GM12891 (cell line): Measurements from ENCODE around the gene MNT.

Experiments used
- DNase-seq: peaks from one replicate; pipeline ENCODE4 v3.0.0; 2011; ENCODE audit warnings: low spot score; ENCODE audit not compliant: insufficient read length
- FAIRE-seq: peaks from 2 replicates; lab custom pipeline; 2011; peaks lifted over from hg19 to GRCh38; lab: Jason Lieb, UNC
- PAX5 ChIP-seq: IDR thresholded peaks from 2 replicates; pipeline ENCODE4 v1.6.1; 2011; ENCODE audit warnings: low read length, moderate library complexity, mild to moderate bottlenecking; ENCODE audit not compliant: insufficient read depth, severe bottlenecking
- POLR2A ChIP-seq: IDR thresholded peaks from 2 replicates; pipeline ENCODE4 v1.6.1; 2011; ENCODE audit warnings: low read depth, low read length, control low read depth
- POLR2AphosphoS5 ChIP-seq: IDR thresholded peaks from 2 replicates; pipeline ENCODE4 v1.6.1; 2011; ENCODE audit warnings: low read depth, low read length, control low read depth
- POU2F2 ChIP-seq: IDR thresholded peaks from 2 replicates; pipeline ENCODE4 v1.6.1; 2011; ENCODE audit warnings: low read depth, mild to moderate bottlenecking, control low read depth, low read length, moderate library complexity
- SPI1 ChIP-seq: IDR thresholded peaks from 2 replicates; pipeline ENCODE4 v1.6.1; 2011; ENCODE audit warnings: low read depth, low read length, control low read depth
- TAF1 ChIP-seq: IDR thresholded peaks from 2 replicates; pipeline ENCODE4 v1.6.1; 2011; ENCODE audit warnings: low read depth, low read length, control low read depth

Gene MNT

GRCh38 chr17:2357931-2358434, 42.9 kb downstream of the MNT start:
- FAIRE-seq (no peak), DNase-seq (no peak)
- TF ChIP-seq POLR2A: no peak
- no peak for TF ChIP-seq PAX5
- TF ChIP-seq TAF1: no peak
- no peak for TF ChIP-seq POU2F2

- DNase-seq (no peak), FAIRE-seq (no peak)
- TF ChIP-seq POU2F2 (no peak), SPI1 (no peak), TAF1 (no peak), POLR2AphosphoS5 (no peak), PAX5 (no peak), POLR2A (no peak)
Observed at GRCh38 chr17:2357237-2357636, 43.6 kb downstream of the MNT start.

DNA sequence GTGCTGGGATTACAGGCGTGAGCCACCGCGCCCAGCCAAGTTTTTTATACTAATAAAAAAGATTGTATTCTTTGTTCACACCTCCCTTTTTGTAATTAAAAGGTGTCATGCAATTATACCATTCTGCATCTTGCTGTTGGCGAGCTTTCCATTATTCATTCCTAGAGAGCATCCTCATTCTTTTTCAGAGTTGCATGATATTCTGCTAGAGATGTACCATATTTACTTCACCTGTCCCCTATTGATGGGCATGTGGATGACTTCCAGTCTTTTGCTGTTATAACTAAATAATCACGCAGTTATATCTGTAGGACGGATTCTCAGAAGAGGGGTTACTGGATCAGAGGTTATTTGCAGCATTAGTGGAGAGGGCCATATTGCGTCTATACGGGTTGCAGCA, 46.5 kb downstream of the MNT start:
- DNase-seq (no peak), FAIRE-seq (no peak)
- TF ChIP-seq POU2F2: no peak
- TF ChIP-seq POLR2A: no peak
- TF ChIP-seq POLR2AphosphoS5: no peak
- TF ChIP-seq TAF1: no peak

- no peak for TF ChIP-seq PAX5
- no peak for TF ChIP-seq TAF1
- no peak for TF ChIP-seq POLR2AphosphoS5
- TF ChIP-seq SPI1: no peak
- no peak for TF ChIP-seq POU2F2
- FAIRE-seq (no peak), DNase-seq (no peak)
Observed at GRCh38 chr17:2351269-2351668, 49.6 kb downstream of the MNT start.

- TF ChIP-seq PAX5: no peak
- TF ChIP-seq POU2F2: no peak
- TF ChIP-seq SPI1: no peak
- no peak for TF ChIP-seq POLR2AphosphoS5
- TF ChIP-seq TAF1: no peak
- no peak for TF ChIP-seq POLR2A
- FAIRE-seq: peak; percentile 16
- no peak for DNase-seq
Observed at GRCh38 chr17:2347805-2348685, 52.8 kb downstream of the MNT start.

DNA sequence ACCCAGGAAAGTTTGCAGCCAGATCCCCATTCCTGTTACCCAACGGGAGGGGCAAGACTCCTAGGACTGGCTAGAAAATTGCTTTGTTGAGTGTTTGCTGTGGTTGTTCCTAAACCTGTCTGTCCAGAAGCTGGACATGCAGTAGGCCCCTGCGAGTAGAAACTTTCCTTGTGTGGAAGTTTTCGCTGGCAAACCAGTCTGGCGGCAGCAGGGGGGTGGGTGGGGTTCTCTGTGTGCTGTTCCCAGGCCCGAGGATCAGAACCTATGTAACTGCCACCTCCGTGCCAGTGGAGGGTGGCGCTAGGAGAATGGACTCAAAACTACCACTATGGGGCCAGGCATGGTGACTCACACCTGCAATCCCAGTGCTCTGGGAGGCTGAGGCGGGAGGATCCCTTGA, 54.4 kb downstream of the MNT start:
- TF ChIP-seq PAX5 (no peak), POU2F2 (no peak), TAF1 (no peak), POLR2A (no peak), POLR2AphosphoS5 (no peak), SPI1 (no peak)
- FAIRE-seq: no peak
- DNase-seq: no peak

GRCh38 chr17:2344528-2344927, 56.3 kb downstream of the MNT start:
- TF ChIP-seq POU2F2: no peak
- TF ChIP-seq SPI1: no peak
- FAIRE-seq (no peak), DNase-seq (no peak)

DNA sequence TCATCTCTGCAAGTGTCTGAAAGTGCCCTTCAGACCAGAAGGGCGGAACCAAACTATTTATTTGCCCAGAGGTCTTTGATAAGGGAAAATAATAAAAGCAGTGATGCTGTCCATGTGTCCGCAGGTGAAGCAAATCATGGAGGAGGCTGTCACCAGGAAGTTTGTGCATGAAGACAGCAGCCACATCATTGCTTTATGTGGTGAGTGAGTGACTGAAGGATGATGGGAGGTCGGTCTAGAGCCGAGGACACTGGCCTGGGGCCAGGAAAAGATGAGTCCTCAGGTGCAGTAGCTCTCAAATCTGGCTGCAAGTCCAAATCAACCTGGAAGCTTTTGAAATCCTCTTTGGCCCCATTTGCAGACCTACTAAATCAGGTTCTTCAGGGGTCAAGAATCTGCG, 57.4 kb downstream of the MNT start:
- TF ChIP-seq POLR2AphosphoS5 (no peak), POLR2A (no peak), SPI1 (no peak), POU2F2 (no peak), TAF1 (no peak), PAX5 (no peak)
- no peak for DNase-seq
- FAIRE-seq: no peak

- FAIRE-seq (peak; percentile 66), DNase-seq (no peak)
- TF ChIP-seq PAX5 (no peak), SPI1 (no peak), POLR2A (no peak), TAF1 (no peak), POLR2AphosphoS5 (no peak), POU2F2 (no peak)
Observed at GRCh38 chr17:2338315-2338657, 62.6 kb downstream of the MNT start.

GRCh38 chr17:2337544-2338314, 63.1 kb downstream of the MNT start:
- TF ChIP-seq POLR2AphosphoS5: no peak
- TF ChIP-seq POU2F2: no peak
- no peak for TF ChIP-seq TAF1
- TF ChIP-seq PAX5: no peak
- no peak for TF ChIP-seq SPI1
- TF ChIP-seq POLR2A: no peak
- peak; percentile 79 for FAIRE-seq
- peak; percentile 64 for DNase-seq
